ENCODE measurements around the gene SLC41A1. TPM values are rescaled to one million over a fixed set of nuclear protein-coding genes. Genes with fewer than 3 reads are reported as not detected.

Gene SLC41A1
- total and polyA plus RNA-seq, 4 donors: 7.3 to 40.3 (median 30.5) TPM

DNA sequence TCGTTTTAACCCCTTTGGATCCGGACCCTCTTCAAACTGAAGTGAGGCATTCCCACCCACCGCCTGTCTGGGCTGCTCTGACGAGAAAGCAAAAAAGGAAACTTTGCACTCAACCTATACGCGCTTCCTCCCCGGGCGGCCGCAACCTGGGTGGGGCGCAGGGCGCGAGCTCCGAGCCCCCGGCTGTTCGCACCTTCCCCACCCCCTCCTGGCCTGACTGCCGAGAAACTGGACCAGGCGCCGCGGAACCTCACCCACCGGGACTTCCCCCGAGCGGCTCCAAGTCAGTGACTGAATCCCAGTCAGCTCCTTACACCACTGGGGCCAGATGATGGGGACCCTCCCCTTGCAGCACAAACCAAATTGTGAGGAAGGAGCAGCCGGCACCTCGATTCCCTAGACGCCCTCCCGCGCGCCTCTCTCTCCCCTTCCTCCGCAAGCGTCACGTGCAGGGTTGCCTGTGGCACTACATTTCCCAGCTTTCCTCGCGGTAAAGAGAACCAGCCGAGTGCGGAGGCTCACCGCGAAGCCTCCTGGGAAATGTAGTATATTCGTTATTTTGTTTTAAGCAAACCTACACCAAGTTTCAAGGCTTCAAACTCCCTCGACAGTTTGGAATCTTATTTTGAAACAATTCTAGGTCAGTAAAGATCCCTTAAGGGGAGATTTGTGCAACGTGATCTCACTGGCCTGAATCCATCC is 37.8 kb downstream of the SLC41A1 start, which contains the start of gene RAB29:
RAB29 (minus strand) TSS at position 468 of the 702 bp plus-strand sequence. CDS start 526 bp downstream, outside the sequence.
- Histone ChIP-seq H3K36me3 (ENCODE audit: control insufficient read depth in 1 of 2, insufficient read depth in 2 of 2, low read length in 1 of 2) (peaks cover 0 to 2% of the 10 kb centered on the region in 2 donors), H3K27me3 (ENCODE audit: control insufficient read depth in 1 of 2, insufficient read depth in 2 of 2, low read length in 1 of 2) (no peaks in the 10 kb centered on the region), H3K9me3 (ENCODE audit: control insufficient read depth, low read length) (no peaks in the 10 kb centered on the region), H3K27ac (ENCODE audit: low read depth in 1 of 2, low read length in 2 of 2) (peak within 1 kb of the TSS; percentile 37 to 64), H3K4me3 (ENCODE audit: low read length in 2 of 2) (peak within 1 kb of the TSS; percentile 51 to 76), H3K4me1 (ENCODE audit: control insufficient read depth in 1 of 2, insufficient read depth in 2 of 2, low read length in 2 of 2) (no peaks in the 10 kb centered on the region)
- peak; percentile 90 to 93 for DNase-seq
- 0 to 1% methylated on average over 39 to 40 of the region's 40 CpGs for WGBS, 2 donors
- peak; percentile 95 for ATAC-seq (ENCODE audit: low FRiP score)
- intact Hi-C loops (cut with DNase I): loop anchor here in 1 of 2 donors (1.0 kb wide), 1 partner anchor 25 kb away; the partner anchor contains the start of gene NUCKS1

- no peaks in the 10 kb centered on the region for H3K4me1 ChIP-seq (ENCODE audit: control insufficient read depth in 1 of 2, insufficient read depth in 2 of 2, low read length in 2 of 2)
- peak overlapping the region; percentile 51 to 76 for H3K4me3 ChIP-seq (ENCODE audit: low read length in 2 of 2)
- no peaks in the 10 kb centered on the region for H3K9me3 ChIP-seq (ENCODE audit: control insufficient read depth, low read length)
- H3K27ac ChIP-seq (ENCODE audit: low read depth in 1 of 2, low read length in 2 of 2): no peak overlapping the region
- peaks cover 0 to 2% of the 10 kb centered on the region in 2 donors for H3K36me3 ChIP-seq (ENCODE audit: control insufficient read depth in 1 of 2, insufficient read depth in 2 of 2, low read length in 1 of 2)
- peak in 1 of 2 donors; percentile 60 for DNase-seq
- peak; percentile 23 for ATAC-seq (ENCODE audit: low FRiP score)
- 13 to 15% methylated on average over 36 of the region's 36 CpGs for WGBS, 2 donors
- intact Hi-C loops (cut with DNase I): loop anchor here in 1 of 2 donors (1.0 kb wide), 1 partner anchor 24 kb away; the partner anchor contains the start of gene NUCKS1
- H3K27me3 ChIP-seq (ENCODE audit: control insufficient read depth in 1 of 2, insufficient read depth in 2 of 2, low read length in 1 of 2): no peaks in the 10 kb centered on the region
Measured at GRCh38 chr1:205774198-205775014, 38.6 kb downstream of the SLC41A1 start.

GRCh38 chr1:205772607-205773032 is 40.4 kb downstream of the SLC41A1 start:
- H3K9me3 ChIP-seq (ENCODE audit: control insufficient read depth, low read length): no peaks in the 10 kb centered on the region
- peaks cover 0 to 2% of the 10 kb centered on the region in 2 donors for H3K36me3 ChIP-seq (ENCODE audit: control insufficient read depth in 1 of 2, insufficient read depth in 2 of 2, low read length in 1 of 2)
- ATAC-seq (ENCODE audit: low FRiP score): no peak
- H3K27me3 ChIP-seq (ENCODE audit: control insufficient read depth in 1 of 2, insufficient read depth in 2 of 2, low read length in 1 of 2): no peaks in the 10 kb centered on the region
- intact Hi-C loops (cut with DNase I): no loop called here
- no peaks in the 10 kb centered on the region for H3K4me1 ChIP-seq (ENCODE audit: control insufficient read depth in 1 of 2, insufficient read depth in 2 of 2, low read length in 2 of 2)
- no peak overlapping the region for H3K4me3 ChIP-seq (ENCODE audit: low read length in 2 of 2)
- DNase-seq: no peak
- 89 to 90% methylated on average over 2 of the region's 2 CpGs for WGBS, 2 donors
- H3K27ac ChIP-seq (ENCODE audit: low read depth in 1 of 2, low read length in 2 of 2): no peak overlapping the region

DNA sequence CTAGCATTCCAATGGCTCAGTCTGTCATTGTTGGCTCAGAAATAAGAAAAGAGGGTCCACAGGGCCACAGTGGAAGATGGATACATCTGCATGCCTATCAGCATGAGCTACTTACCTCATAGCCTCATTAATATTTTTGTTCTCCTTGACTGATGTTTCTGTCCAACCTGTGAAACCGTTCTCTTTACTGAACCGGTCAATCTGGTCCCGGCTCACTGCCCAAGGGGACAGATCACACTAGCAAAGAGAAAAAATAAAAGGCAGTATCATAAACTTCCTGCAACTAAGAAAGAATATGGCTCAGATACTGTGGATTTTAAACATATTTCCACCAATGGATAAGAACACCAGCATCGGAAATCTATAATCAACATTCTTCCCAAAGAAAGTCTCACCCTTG is 42.4 kb downstream of the SLC41A1 start:
- H3K36me3 ChIP-seq (ENCODE audit: control insufficient read depth in 1 of 2, insufficient read depth in 2 of 2, low read length in 1 of 2): peaks cover 0 to 2% of the 10 kb centered on the region in 2 donors
- H3K4me3 ChIP-seq (ENCODE audit: low read length in 2 of 2): no peak overlapping the region
- no peaks in the 10 kb centered on the region for H3K9me3 ChIP-seq (ENCODE audit: control insufficient read depth, low read length)
- DNase-seq: no peak
- 90 to 94% methylated on average over 4 of the region's 4 CpGs for WGBS, 2 donors
- H3K4me1 ChIP-seq (ENCODE audit: control insufficient read depth in 1 of 2, insufficient read depth in 2 of 2, low read length in 2 of 2): no peaks in the 10 kb centered on the region
- intact Hi-C loops (cut with DNase I): no loop called here
- H3K27me3 ChIP-seq (ENCODE audit: control insufficient read depth in 1 of 2, insufficient read depth in 2 of 2, low read length in 1 of 2): no peaks in the 10 kb centered on the region
- no peak for ATAC-seq (ENCODE audit: low FRiP score)
- no peak overlapping the region for H3K27ac ChIP-seq (ENCODE audit: low read depth in 1 of 2, low read length in 2 of 2)

GRCh38 chr1:205769641-205770365 is 43.2 kb downstream of the SLC41A1 start:
- intact Hi-C loops (cut with DNase I): no loop called here
- H3K27ac ChIP-seq (ENCODE audit: low read depth in 1 of 2, low read length in 2 of 2): no peak overlapping the region
- 62 to 68% methylated on average over 8 of the region's 8 CpGs for WGBS, 2 donors

GRCh38 chr1:205767248-205767647 is 45.8 kb downstream of the SLC41A1 start:
- H3K36me3 ChIP-seq (ENCODE audit: control insufficient read depth in 1 of 2, insufficient read depth in 2 of 2, low read length in 1 of 2): peaks cover 0 to 2% of the 10 kb centered on the region in 2 donors
- no peak overlapping the region for H3K4me3 ChIP-seq (ENCODE audit: low read length in 2 of 2)
- H3K27ac ChIP-seq (ENCODE audit: low read depth in 1 of 2, low read length in 2 of 2): no peak overlapping the region
- H3K9me3 ChIP-seq (ENCODE audit: control insufficient read depth, low read length): no peaks in the 10 kb centered on the region
- WGBS, 2 donors: 81 to 84% methylated on average over 3 of the region's 3 CpGs
- no peaks in the 10 kb centered on the region for H3K4me1 ChIP-seq (ENCODE audit: control insufficient read depth in 1 of 2, insufficient read depth in 2 of 2, low read length in 2 of 2)
- DNase-seq (no peak), ATAC-seq (ENCODE audit: low FRiP score) (no peak)
- intact Hi-C loops (cut with DNase I): no loop called here
- no peaks in the 10 kb centered on the region for H3K27me3 ChIP-seq (ENCODE audit: control insufficient read depth in 1 of 2, insufficient read depth in 2 of 2, low read length in 1 of 2)

More at GRCh38 chr1:205769641-205770365, 43.2 kb downstream of the SLC41A1 start:
- Histone ChIP-seq H3K4me3 (ENCODE audit: low read length in 2 of 2) (no peak overlapping the region), H3K4me1 (ENCODE audit: control insufficient read depth in 1 of 2, insufficient read depth in 2 of 2, low read length in 2 of 2) (no peaks in the 10 kb centered on the region), H3K36me3 (ENCODE audit: control insufficient read depth in 1 of 2, insufficient read depth in 2 of 2, low read length in 1 of 2) (peaks cover 0 to 2% of the 10 kb centered on the region in 2 donors), H3K27me3 (ENCODE audit: control insufficient read depth in 1 of 2, insufficient read depth in 2 of 2, low read length in 1 of 2) (no peaks in the 10 kb centered on the region), H3K9me3 (ENCODE audit: control insufficient read depth, low read length) (no peaks in the 10 kb centered on the region)
- ATAC-seq (ENCODE audit: low FRiP score) (no peak), DNase-seq (no peak)

DNA sequence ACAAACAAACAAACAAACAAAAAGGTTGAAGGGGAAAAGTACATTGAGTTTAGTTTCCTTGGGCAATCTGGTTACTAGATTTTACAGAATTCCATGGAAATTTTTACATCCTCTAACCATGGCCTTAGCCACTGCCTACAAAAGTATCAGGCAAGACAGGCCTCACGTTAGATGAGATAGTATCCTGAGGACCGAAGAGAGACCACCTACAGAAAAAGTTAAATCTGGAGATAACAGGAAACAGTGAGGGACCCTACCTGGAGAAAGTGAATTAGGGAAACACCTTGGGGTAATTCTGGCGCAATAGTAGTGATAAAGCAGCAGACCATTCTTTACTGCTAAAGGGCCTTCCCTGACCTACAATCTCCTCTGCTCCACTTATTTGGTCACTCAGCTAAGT is 46.4 kb downstream of the SLC41A1 start:
- Histone ChIP-seq H3K27ac (ENCODE audit: low read depth in 1 of 2, low read length in 2 of 2) (no peak overlapping the region), H3K36me3 (ENCODE audit: control insufficient read depth in 1 of 2, insufficient read depth in 2 of 2, low read length in 1 of 2) (peaks cover 0 to 2% of the 10 kb centered on the region in 2 donors), H3K4me1 (ENCODE audit: control insufficient read depth in 1 of 2, insufficient read depth in 2 of 2, low read length in 2 of 2) (no peaks in the 10 kb centered on the region), H3K4me3 (ENCODE audit: low read length in 2 of 2) (no peak overlapping the region), H3K9me3 (ENCODE audit: control insufficient read depth, low read length) (no peaks in the 10 kb centered on the region), H3K27me3 (ENCODE audit: control insufficient read depth in 1 of 2, insufficient read depth in 2 of 2, low read length in 1 of 2) (no peaks in the 10 kb centered on the region)
- intact Hi-C loops (cut with DNase I): no loop called here
- DNase-seq: no peak
- ATAC-seq (ENCODE audit: low FRiP score): no peak
- WGBS, 2 donors: 94 to 96% methylated on average over 3 of the region's 3 CpGs

GRCh38 chr1:205766038-205766437 is 47.0 kb downstream of the SLC41A1 start:
- Histone ChIP-seq H3K9me3 (ENCODE audit: control insufficient read depth, low read length) (no peaks in the 10 kb centered on the region), H3K27me3 (ENCODE audit: control insufficient read depth in 1 of 2, insufficient read depth in 2 of 2, low read length in 1 of 2) (no peaks in the 10 kb centered on the region), H3K27ac (ENCODE audit: low read depth in 1 of 2, low read length in 2 of 2) (no peak overlapping the region), H3K4me3 (ENCODE audit: low read length in 2 of 2) (no peak overlapping the region), H3K36me3 (ENCODE audit: control insufficient read depth in 1 of 2, insufficient read depth in 2 of 2, low read length in 1 of 2) (no peaks in the 10 kb centered on the region), H3K4me1 (ENCODE audit: control insufficient read depth in 1 of 2, insufficient read depth in 2 of 2, low read length in 2 of 2) (no peaks in the 10 kb centered on the region)
- WGBS, 2 donors: 73 to 76% methylated on average over 5 of the region's 5 CpGs
- DNase-seq (no peak), ATAC-seq (ENCODE audit: low FRiP score) (no peak)
- intact Hi-C loops (cut with DNase I): no loop called here
